Stomach smooth muscle (tissue), 2 donors: ENCODE data around the gene NFX1.

ENCODE experiments used
- H3K27ac ChIP-seq: one replicate; pipeline ENCODE4 v1.7.0; 2013; ENCODE audit warnings: mild to moderate bottlenecking, low read length, inconsistent platforms
- H3K27me3 ChIP-seq, 2 donors: one replicate each; pipeline ENCODE4 v1.7.0; 2013; ENCODE audit warnings: low read length in 2 of 2; ENCODE audit not compliant: insufficient read depth in 2 of 2, control insufficient read depth in 1 of 2
- H3K36me3 ChIP-seq, 2 donors: one replicate each; pipeline ENCODE4 v1.7.0; 2013; ENCODE audit warnings: low read length in 2 of 2; ENCODE audit not compliant: control insufficient read depth in 2 of 2, insufficient read depth in 2 of 2
- H3K4me1 ChIP-seq: one replicate; pipeline ENCODE4 v1.7.0; 2013; ENCODE audit warnings: low read length; ENCODE audit not compliant: control insufficient read depth, insufficient read depth
- H3K4me3 ChIP-seq, 2 donors: one replicate each; pipeline ENCODE4 v1.7.0; 2013; ENCODE audit warnings: low read length in 2 of 2
- H3K9ac ChIP-seq, 2 donors: one replicate each; pipeline ENCODE4 v1.7.0; 2013; ENCODE audit warnings: low read length in 2 of 2, mild to moderate bottlenecking in 1 of 2
- H3K9me3 ChIP-seq, 2 donors: one replicate each; pipeline ENCODE4 v1.7.0; 2013; ENCODE audit warnings: low read length in 2 of 2; ENCODE audit not compliant: control insufficient read depth in 2 of 2
- donor health status: healthy.
- donor health status: Pancreatic carcinoma.

The NFX1 gene

GRCh38 chr9:33290247-33291030 is at the start of gene NFX1:
Gene NFX1 (plus strand): TSS chr9:33290516. CDS start chr9:33290573, 57 bp downstream.
- peaks cover 37% of the 10 kb centered on the region for H3K4me1 ChIP-seq
- no peaks in the 10 kb centered on the region for H3K9me3 ChIP-seq
- H3K27ac ChIP-seq = peak within 1 kb of the TSS; percentile 99

GRCh38 chr9:33241298-33241697 is 49.0 kb upstream of the NFX1 start:
- Histone ChIP-seq H3K4me1 (no peaks in the 10 kb centered on the region), H3K36me3 (no peaks in the 10 kb centered on the region), H3K27me3 (peaks cover 0 to 3% of the 10 kb centered on the region in 2 donors), H3K27ac (no peak overlapping the region), H3K9ac (no peak overlapping the region), H3K9me3 (no peaks in the 10 kb centered on the region), H3K4me3 (no peak overlapping the region)

More at GRCh38 chr9:33290247-33291030, at the start of gene NFX1:
- peak within 1 kb of the TSS; percentile 99 for H3K4me3 ChIP-seq
- H3K27me3 ChIP-seq = no peaks in the 10 kb centered on the region
- H3K36me3 ChIP-seq = peaks cover 10 to 13% of the 10 kb centered on the region in 2 donors
- peak within 1 kb of the TSS; percentile 99 to 100 for H3K9ac ChIP-seq

- Histone ChIP-seq H3K9ac (no peak overlapping the region), H3K9me3 (no peaks in the 10 kb centered on the region), H3K4me1 (no peaks in the 10 kb centered on the region), H3K36me3 (peaks cover 0 to under 1% of the 10 kb centered on the region in 2 donors), H3K4me3 (no peak overlapping the region), H3K27ac (no peak overlapping the region), H3K27me3 (peaks cover 0 to 3% of the 10 kb centered on the region in 2 donors)
Observed at GRCh38 chr9:33242609-33243134, 47.6 kb upstream of the NFX1 start.

- no peak overlapping the region for H3K27ac ChIP-seq
- H3K9ac ChIP-seq = no peak overlapping the region
- no peaks in the 10 kb centered on the region for H3K4me1 ChIP-seq
Observed at GRCh38 chr9:33244137-33244784, 46.1 kb upstream of the NFX1 start.

GRCh38 chr9:33245341-33245740 is 45.0 kb upstream of the NFX1 start:
- Histone ChIP-seq H3K36me3 (peaks cover 0 to 11% of the 10 kb centered on the region in 2 donors), H3K4me3 (no peak overlapping the region), H3K9ac (no peak overlapping the region), H3K9me3 (no peaks in the 10 kb centered on the region), H3K4me1 (no peaks in the 10 kb centered on the region), H3K27ac (no peak overlapping the region), H3K27me3 (peaks cover 0 to 3% of the 10 kb centered on the region in 2 donors)

More at GRCh38 chr9:33244137-33244784, 46.1 kb upstream of the NFX1 start:
- H3K36me3 ChIP-seq = peaks cover 0 to 8% of the 10 kb centered on the region in 2 donors
- H3K4me3 ChIP-seq = no peak overlapping the region
- peaks cover 0 to 3% of the 10 kb centered on the region in 2 donors for H3K27me3 ChIP-seq
- H3K9me3 ChIP-seq = no peaks in the 10 kb centered on the region

- Histone ChIP-seq H3K4me3 (no peak overlapping the region), H3K9ac (no peak overlapping the region), H3K4me1 (no peaks in the 10 kb centered on the region)
Observed at GRCh38 chr9:33246269-33246860, 44.0 kb upstream of the NFX1 start.

GRCh38 chr9:33248606-33249005 is 41.7 kb upstream of the NFX1 start:
- H3K36me3 ChIP-seq = peaks cover 8 to 24% of the 10 kb centered on the region in 2 donors
- no peaks in the 10 kb centered on the region for H3K4me1 ChIP-seq
- no peak overlapping the region for H3K27ac ChIP-seq
- no peaks in the 10 kb centered on the region for H3K9me3 ChIP-seq
- no peak overlapping the region for H3K9ac ChIP-seq
- no peaks in the 10 kb centered on the region for H3K27me3 ChIP-seq
- no peak overlapping the region for H3K4me3 ChIP-seq

More at GRCh38 chr9:33246269-33246860, 44.0 kb upstream of the NFX1 start:
- Histone ChIP-seq H3K36me3 (peaks cover 0 to 11% of the 10 kb centered on the region in 2 donors), H3K27me3 (peaks cover 0 to 3% of the 10 kb centered on the region in 2 donors), H3K9me3 (no peaks in the 10 kb centered on the region), H3K27ac (no peak overlapping the region)

GRCh38 chr9:33249087-33249658 is 41.1 kb upstream of the NFX1 start:
- Histone ChIP-seq H3K4me1 (no peaks in the 10 kb centered on the region), H3K4me3 (no peak overlapping the region), H3K9ac (no peak overlapping the region), H3K36me3 (peaks cover 9 to 24% of the 10 kb centered on the region in 2 donors), H3K27me3 (no peaks in the 10 kb centered on the region), H3K27ac (no peak overlapping the region), H3K9me3 (no peaks in the 10 kb centered on the region)

- no peak overlapping the region for H3K4me3 ChIP-seq
- no peaks in the 10 kb centered on the region for H3K27me3 ChIP-seq
- H3K4me1 ChIP-seq = no peaks in the 10 kb centered on the region
- no peak overlapping the region for H3K27ac ChIP-seq
- H3K36me3 ChIP-seq = peaks cover 16 to 32% of the 10 kb centered on the region in 2 donors
- no peaks in the 10 kb centered on the region for H3K9me3 ChIP-seq
- no peak overlapping the region for H3K9ac ChIP-seq
Observed at GRCh38 chr9:33249983-33250382, 40.3 kb upstream of the NFX1 start.

- no peak overlapping the region for H3K27ac ChIP-seq
- peaks cover 21 to 37% of the 10 kb centered on the region in 2 donors for H3K36me3 ChIP-seq
Observed at GRCh38 chr9:33250458-33250995, 39.8 kb upstream of the NFX1 start.

More at GRCh38 chr9:33250458-33250995, 39.8 kb upstream of the NFX1 start:
- Histone ChIP-seq H3K27me3 (no peaks in the 10 kb centered on the region), H3K4me1 (no peaks in the 10 kb centered on the region), H3K9ac (no peak overlapping the region), H3K4me3 (no peak overlapping the region), H3K9me3 (no peaks in the 10 kb centered on the region)
